ENCODE results near the gene RIPK3. TPM values are rescaled to one million over a fixed set of nuclear protein-coding genes. Genes with fewer than 3 reads are reported as not detected.

Gene RIPK3
- total and polyA plus RNA-seq, 4 donors, result 1.4 to 3.1 (median 1.7) TPM

GRCh38 chr14:24315807-24316596 is 23.8 kb downstream of the RIPK3 start:
- Histone ChIP-seq H3K36me3 (ENCODE audit: control insufficient read depth, insufficient read depth, low read length) (peaks cover 5% of the 10 kb centered on the region), H3K4me1 (ENCODE audit: control insufficient read depth, insufficient read depth, low read length) (peaks cover 26% of the 10 kb centered on the region), H3K27ac (ENCODE audit: low read depth, low read length) (no peak overlapping the region), H3K9me3 (ENCODE audit: control insufficient read depth, insufficient read depth, low read length) (no peaks in the 10 kb centered on the region), H3K4me3 (ENCODE audit: low read depth, low read length) (no peak overlapping the region), H3K27me3 (ENCODE audit: control insufficient read depth, insufficient read depth, low read length) (peaks cover 51% of the 10 kb centered on the region)
- 29% methylated on average over 70 of the region's 70 CpGs for WGBS (ENCODE audit: insufficient coverage)
- peak in 1 of 6 donors; percentile 21 for DNase-seq (ENCODE audit: low read depth in 4 of 6, low spot score in 6 of 6)

- 90% methylated on average over 9 of the region's 10 CpGs for WGBS (ENCODE audit: insufficient coverage)
- H3K9me3 ChIP-seq (ENCODE audit: control insufficient read depth, insufficient read depth, low read length), result no peaks in the 10 kb centered on the region
- peaks cover 51% of the 10 kb centered on the region for H3K27me3 ChIP-seq (ENCODE audit: control insufficient read depth, insufficient read depth, low read length)
- H3K4me1 ChIP-seq (ENCODE audit: control insufficient read depth, insufficient read depth, low read length), result peaks cover 33% of the 10 kb centered on the region
- no peak overlapping the region for H3K27ac ChIP-seq (ENCODE audit: low read depth, low read length)
- no peak for DNase-seq (ENCODE audit: low read depth in 4 of 6, low spot score in 6 of 6)
- no peak overlapping the region for H3K4me3 ChIP-seq (ENCODE audit: low read depth, low read length)
- peaks cover 5% of the 10 kb centered on the region for H3K36me3 ChIP-seq (ENCODE audit: control insufficient read depth, insufficient read depth, low read length)
These were observed 24.5 kb downstream of the RIPK3 start for GRCh38 chr14:24315243-24315806.

- 74% methylated on average over 3 of the region's 5 CpGs for WGBS (ENCODE audit: insufficient coverage)
- Histone ChIP-seq H3K4me3 (ENCODE audit: low read depth, low read length) (no peak overlapping the region), H3K27ac (ENCODE audit: low read depth, low read length) (no peak overlapping the region), H3K9me3 (ENCODE audit: control insufficient read depth, insufficient read depth, low read length) (no peaks in the 10 kb centered on the region), H3K27me3 (ENCODE audit: control insufficient read depth, insufficient read depth, low read length) (peaks cover 44% of the 10 kb centered on the region), H3K36me3 (ENCODE audit: control insufficient read depth, insufficient read depth, low read length) (peaks cover 10% of the 10 kb centered on the region), H3K4me1 (ENCODE audit: control insufficient read depth, insufficient read depth, low read length) (peaks cover 40% of the 10 kb centered on the region)
- DNase-seq (ENCODE audit: low read depth in 4 of 6, low spot score in 6 of 6), result no peak
These were observed 25.2 kb downstream of the RIPK3 start for GRCh38 chr14:24314377-24315193.

DNA sequence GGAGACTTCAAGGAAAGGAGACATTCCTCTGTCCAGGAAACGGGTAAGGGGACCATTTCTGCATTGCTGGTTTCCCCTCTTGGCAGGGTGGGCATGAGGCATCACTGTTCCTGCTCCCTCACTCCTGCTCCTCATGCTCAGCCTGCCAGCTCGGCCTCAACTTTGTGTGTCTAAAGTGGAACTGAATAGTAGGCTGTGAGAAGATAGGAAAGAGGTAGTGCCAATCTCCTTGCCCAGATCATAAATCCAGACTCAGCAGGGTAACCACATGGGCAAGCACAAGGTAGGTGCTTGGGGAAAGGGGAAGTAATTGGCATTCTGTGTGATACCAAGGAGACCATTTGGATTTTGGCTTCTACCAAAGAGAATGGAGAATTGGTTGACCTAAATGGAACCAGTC is 25.9 kb downstream of the RIPK3 start:
- peaks cover 37% of the 10 kb centered on the region for H3K27me3 ChIP-seq (ENCODE audit: control insufficient read depth, insufficient read depth, low read length)
- no peak overlapping the region for H3K4me3 ChIP-seq (ENCODE audit: low read depth, low read length)
- peaks cover 12% of the 10 kb centered on the region for H3K36me3 ChIP-seq (ENCODE audit: control insufficient read depth, insufficient read depth, low read length)
- H3K27ac ChIP-seq (ENCODE audit: low read depth, low read length), result no peak overlapping the region
- 63% methylated on average over 1 of the region's 2 CpGs for WGBS (ENCODE audit: insufficient coverage)
- H3K9me3 ChIP-seq (ENCODE audit: control insufficient read depth, insufficient read depth, low read length), result no peaks in the 10 kb centered on the region
- peak in 1 of 6 donors; percentile 55 for DNase-seq (ENCODE audit: low read depth in 4 of 6, low spot score in 6 of 6)
- peaks cover 42% of the 10 kb centered on the region for H3K4me1 ChIP-seq (ENCODE audit: control insufficient read depth, insufficient read depth, low read length)

GRCh38 chr14:24312736-24313507 is 26.9 kb downstream of the RIPK3 start:
- no peak overlapping the region for H3K4me3 ChIP-seq (ENCODE audit: low read depth, low read length)
- no peaks in the 10 kb centered on the region for H3K9me3 ChIP-seq (ENCODE audit: control insufficient read depth, insufficient read depth, low read length)
- H3K27ac ChIP-seq (ENCODE audit: low read depth, low read length), result no peak overlapping the region
- peaks cover 12% of the 10 kb centered on the region for H3K36me3 ChIP-seq (ENCODE audit: control insufficient read depth, insufficient read depth, low read length)
- H3K27me3 ChIP-seq (ENCODE audit: control insufficient read depth, insufficient read depth, low read length), result peaks cover 27% of the 10 kb centered on the region
- WGBS (ENCODE audit: insufficient coverage), result 82% methylated on average over 7 of the region's 9 CpGs
- H3K4me1 ChIP-seq (ENCODE audit: control insufficient read depth, insufficient read depth, low read length), result peaks cover 42% of the 10 kb centered on the region
- no peak for DNase-seq (ENCODE audit: low read depth in 4 of 6, low spot score in 6 of 6)

- H3K27me3 ChIP-seq (ENCODE audit: control insufficient read depth, insufficient read depth, low read length), result peaks cover 18% of the 10 kb centered on the region
- H3K9me3 ChIP-seq (ENCODE audit: control insufficient read depth, insufficient read depth, low read length), result no peaks in the 10 kb centered on the region
- no peak overlapping the region for H3K4me3 ChIP-seq (ENCODE audit: low read depth, low read length)
- no peak for DNase-seq (ENCODE audit: low read depth in 4 of 6, low spot score in 6 of 6)
- H3K27ac ChIP-seq (ENCODE audit: low read depth, low read length), result peak overlapping the region; percentile 47
- H3K4me1 ChIP-seq (ENCODE audit: control insufficient read depth, insufficient read depth, low read length), result peaks cover 45% of the 10 kb centered on the region
- H3K36me3 ChIP-seq (ENCODE audit: control insufficient read depth, insufficient read depth, low read length), result peaks cover 21% of the 10 kb centered on the region
- no CpG with 5 or more reads among the region's 1 CpG for WGBS (ENCODE audit: insufficient coverage)
These were observed 27.8 kb downstream of the RIPK3 start for GRCh38 chr14:24311837-24312615.

DNA sequence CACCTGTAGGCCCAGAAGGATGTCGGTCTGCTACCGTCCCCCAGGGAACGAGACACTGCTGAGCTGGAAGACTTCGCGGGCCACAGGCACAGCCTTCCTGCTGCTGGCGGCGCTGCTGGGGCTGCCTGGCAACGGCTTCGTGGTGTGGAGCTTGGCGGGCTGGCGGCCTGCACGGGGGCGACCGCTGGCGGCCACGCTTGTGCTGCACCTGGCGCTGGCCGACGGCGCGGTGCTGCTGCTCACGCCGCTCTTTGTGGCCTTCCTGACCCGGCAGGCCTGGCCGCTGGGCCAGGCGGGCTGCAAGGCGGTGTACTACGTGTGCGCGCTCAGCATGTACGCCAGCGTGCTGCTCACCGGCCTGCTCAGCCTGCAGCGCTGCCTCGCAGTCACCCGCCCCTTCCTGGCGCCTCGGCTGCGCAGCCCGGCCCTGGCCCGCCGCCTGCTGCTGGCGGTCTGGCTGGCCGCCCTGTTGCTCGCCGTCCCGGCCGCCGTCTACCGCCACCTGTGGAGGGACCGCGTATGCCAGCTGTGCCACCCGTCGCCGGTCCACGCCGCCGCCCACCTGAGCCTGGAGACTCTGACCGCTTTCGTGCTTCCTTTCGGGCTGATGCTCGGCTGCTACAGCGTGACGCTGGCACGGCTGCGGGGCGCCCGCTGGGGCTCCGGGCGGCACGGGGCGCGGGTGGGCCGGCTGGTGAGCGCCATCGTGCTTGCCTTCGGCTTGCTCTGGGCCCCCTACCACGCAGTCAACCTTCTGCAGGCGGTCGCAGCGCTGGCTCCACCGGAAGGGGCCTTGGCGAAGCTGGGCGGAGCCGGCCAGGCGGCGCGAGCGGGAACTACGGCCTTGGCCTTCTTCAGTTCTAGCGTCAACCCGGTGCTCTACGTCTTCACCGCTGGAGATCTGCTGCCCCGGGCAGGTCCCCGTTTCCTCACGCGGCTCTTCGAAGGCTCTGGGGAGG is 28.9 kb downstream of the RIPK3 start, which contains the start of gene LTB4R:
TSS of gene LTB4R (plus strand) at position 857 of the 959 bp plus-strand sequence. CDS start 4,150 bp downstream, outside the sequence.
- H3K4me1 ChIP-seq (ENCODE audit: control insufficient read depth, insufficient read depth, low read length), result peaks cover 42% of the 10 kb centered on the region
- peak within 1 kb of the TSS; percentile 13 for H3K4me3 ChIP-seq (ENCODE audit: low read depth, low read length)
- 15% methylated on average over 99 of the region's 99 CpGs for WGBS (ENCODE audit: insufficient coverage)
- H3K36me3 ChIP-seq (ENCODE audit: control insufficient read depth, insufficient read depth, low read length), result peaks cover 32% of the 10 kb centered on the region
- H3K9me3 ChIP-seq (ENCODE audit: control insufficient read depth, insufficient read depth, low read length), result no peaks in the 10 kb centered on the region
- DNase-seq (ENCODE audit: low read depth in 4 of 6, low spot score in 6 of 6), result peak in 4 of 6 donors; percentile 44 to 85 (median 68)
- H3K27ac ChIP-seq (ENCODE audit: low read depth, low read length), result peak within 1 kb of the TSS; percentile 47
- peaks cover 10% of the 10 kb centered on the region for H3K27me3 ChIP-seq (ENCODE audit: control insufficient read depth, insufficient read depth, low read length)

DNA sequence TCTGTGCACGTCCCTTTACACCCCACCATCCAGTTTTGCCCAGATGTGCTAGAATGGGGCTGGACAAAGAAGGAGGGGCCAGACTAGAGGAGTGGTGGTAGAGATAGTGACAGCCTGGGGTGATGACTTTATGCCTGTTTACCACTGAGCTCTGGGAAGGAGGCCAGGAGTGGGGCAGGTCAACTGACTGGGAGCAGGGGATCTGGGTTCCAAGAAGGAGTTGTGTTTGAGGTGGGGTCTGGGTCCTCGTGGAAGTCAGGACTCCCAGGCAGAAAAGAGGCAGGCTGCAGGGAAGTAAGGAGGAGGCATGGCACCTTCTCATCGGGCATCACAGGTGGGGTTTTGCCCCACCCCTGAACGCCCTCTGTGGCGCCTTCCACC is 29.5 kb downstream of the RIPK3 start:
- no peaks in the 10 kb centered on the region for H3K9me3 ChIP-seq (ENCODE audit: control insufficient read depth, insufficient read depth, low read length)
- no peak for DNase-seq (ENCODE audit: low read depth in 4 of 6, low spot score in 6 of 6)
- no peak overlapping the region for H3K27ac ChIP-seq (ENCODE audit: low read depth, low read length)
- peaks cover 3% of the 10 kb centered on the region for H3K27me3 ChIP-seq (ENCODE audit: control insufficient read depth, insufficient read depth, low read length)
- H3K4me1 ChIP-seq (ENCODE audit: control insufficient read depth, insufficient read depth, low read length), result peaks cover 37% of the 10 kb centered on the region
- peak overlapping the region; percentile 13 for H3K4me3 ChIP-seq (ENCODE audit: low read depth, low read length)
- H3K36me3 ChIP-seq (ENCODE audit: control insufficient read depth, insufficient read depth, low read length), result peaks cover 39% of the 10 kb centered on the region
- WGBS (ENCODE audit: insufficient coverage), result 19% methylated on average over 4 of the region's 5 CpGs
